Measurements from ENCODE around the gene MEIS2.

GRCh38 chr15:37117030-37117429, 16.7 kb upstream of the MEIS2 start:
- no peak for TF ChIP-seq CTCF (IDR thresholded peaks at IDR 0.05; ENCODE audit: low read length)
- no peak for TF ChIP-seq EZH2 (IDR thresholded peaks at IDR 0.05; ENCODE audit: borderline replicate concordance, low read length)

Data from OCI-LY1 (cell line).